HL-60 (cell line): Measurements from ENCODE around the gene LRRC58.

Experiments
- GABPA ChIP-seq: IDR thresholded peaks from 2 replicates; pipeline ENCODE4 v1.6.1; 2012; ENCODE audit warnings: low read depth
- POLR2AphosphoS5 ChIP-seq: IDR thresholded peaks from 2 replicates; pipeline ENCODE4 v1.6.1; 2012; ENCODE audit warnings: low read depth
- TF ChIP-seq, protein P1 (sequence below): IDR thresholded peaks from one replicate; pipeline ENCODE4 v1.5.1; 2011; ENCODE audit warnings: low read length, control low read depth, inconsistent platforms; ENCODE audit not compliant: insufficient read depth
- TF ChIP-seq, protein P2 (sequence below): IDR thresholded peaks from 2 replicates; pipeline ENCODE4 v1.6.1; 2012; ENCODE audit warnings: low read depth; ENCODE audit not compliant: insufficient replicate concordance

DNA sequence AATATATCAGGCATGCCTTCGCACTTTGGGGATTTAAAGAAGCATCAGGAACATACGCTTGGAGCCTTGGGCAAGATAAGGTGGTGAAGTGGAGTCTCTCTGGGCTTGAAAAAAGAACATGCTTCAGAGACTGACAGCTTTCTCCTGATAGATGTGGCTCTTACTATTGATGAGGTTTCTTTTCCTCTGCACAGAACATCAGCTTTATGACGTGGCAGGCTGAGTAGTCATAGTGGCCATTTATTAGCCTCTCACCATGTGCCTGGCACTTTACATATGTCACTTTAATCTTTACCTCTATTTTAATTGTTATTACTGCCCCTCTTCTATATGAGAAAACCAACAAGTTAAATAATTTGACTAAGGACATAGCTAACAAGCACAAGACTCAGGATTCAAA, 19.0 kb upstream of the LRRC58 start:
- TF ChIP-seq GABPA (no peak), POLR2AphosphoS5 (no peak)
- TF ChIP-seq, protein P1, sequence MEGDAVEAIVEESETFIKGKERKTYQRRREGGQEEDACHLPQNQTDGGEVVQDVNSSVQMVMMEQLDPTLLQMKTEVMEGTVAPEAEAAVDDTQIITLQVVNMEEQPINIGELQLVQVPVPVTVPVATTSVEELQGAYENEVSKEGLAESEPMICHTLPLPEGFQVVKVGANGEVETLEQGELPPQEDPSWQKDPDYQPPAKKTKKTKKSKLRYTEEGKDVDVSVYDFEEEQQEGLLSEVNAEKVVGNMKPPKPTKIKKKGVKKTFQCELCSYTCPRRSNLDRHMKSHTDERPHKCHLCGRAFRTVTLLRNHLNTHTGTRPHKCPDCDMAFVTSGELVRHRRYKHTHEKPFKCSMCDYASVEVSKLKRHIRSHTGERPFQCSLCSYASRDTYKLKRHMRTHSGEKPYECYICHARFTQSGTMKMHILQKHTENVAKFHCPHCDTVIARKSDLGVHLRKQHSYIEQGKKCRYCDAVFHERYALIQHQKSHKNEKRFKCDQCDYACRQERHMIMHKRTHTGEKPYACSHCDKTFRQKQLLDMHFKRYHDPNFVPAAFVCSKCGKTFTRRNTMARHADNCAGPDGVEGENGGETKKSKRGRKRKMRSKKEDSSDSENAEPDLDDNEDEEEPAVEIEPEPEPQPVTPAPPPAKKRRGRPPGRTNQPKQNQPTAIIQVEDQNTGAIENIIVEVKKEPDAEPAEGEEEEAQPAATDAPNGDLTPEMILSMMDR = no peak
- TF ChIP-seq, protein P2, sequence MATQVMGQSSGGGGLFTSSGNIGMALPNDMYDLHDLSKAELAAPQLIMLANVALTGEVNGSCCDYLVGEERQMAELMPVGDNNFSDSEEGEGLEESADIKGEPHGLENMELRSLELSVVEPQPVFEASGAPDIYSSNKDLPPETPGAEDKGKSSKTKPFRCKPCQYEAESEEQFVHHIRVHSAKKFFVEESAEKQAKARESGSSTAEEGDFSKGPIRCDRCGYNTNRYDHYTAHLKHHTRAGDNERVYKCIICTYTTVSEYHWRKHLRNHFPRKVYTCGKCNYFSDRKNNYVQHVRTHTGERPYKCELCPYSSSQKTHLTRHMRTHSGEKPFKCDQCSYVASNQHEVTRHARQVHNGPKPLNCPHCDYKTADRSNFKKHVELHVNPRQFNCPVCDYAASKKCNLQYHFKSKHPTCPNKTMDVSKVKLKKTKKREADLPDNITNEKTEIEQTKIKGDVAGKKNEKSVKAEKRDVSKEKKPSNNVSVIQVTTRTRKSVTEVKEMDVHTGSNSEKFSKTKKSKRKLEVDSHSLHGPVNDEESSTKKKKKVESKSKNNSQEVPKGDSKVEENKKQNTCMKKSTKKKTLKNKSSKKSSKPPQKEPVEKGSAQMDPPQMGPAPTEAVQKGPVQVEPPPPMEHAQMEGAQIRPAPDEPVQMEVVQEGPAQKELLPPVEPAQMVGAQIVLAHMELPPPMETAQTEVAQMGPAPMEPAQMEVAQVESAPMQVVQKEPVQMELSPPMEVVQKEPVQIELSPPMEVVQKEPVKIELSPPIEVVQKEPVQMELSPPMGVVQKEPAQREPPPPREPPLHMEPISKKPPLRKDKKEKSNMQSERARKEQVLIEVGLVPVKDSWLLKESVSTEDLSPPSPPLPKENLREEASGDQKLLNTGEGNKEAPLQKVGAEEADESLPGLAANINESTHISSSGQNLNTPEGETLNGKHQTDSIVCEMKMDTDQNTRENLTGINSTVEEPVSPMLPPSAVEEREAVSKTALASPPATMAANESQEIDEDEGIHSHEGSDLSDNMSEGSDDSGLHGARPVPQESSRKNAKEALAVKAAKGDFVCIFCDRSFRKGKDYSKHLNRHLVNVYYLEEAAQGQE = no peak
